ENCODE measurements around the gene AMT.

- TF ChIP-seq CTCF (conservative IDR thresholded peaks at IDR 0.05; ENCODE audit: low read length) (no peak), EZH2phosphoT487 (IDR thresholded peaks at IDR 0.05; ENCODE audit: borderline replicate concordance) (no peak)
These were observed 34.2 kb upstream of the AMT start for GRCh38 chr3:49456466-49456865.

Data from Loucy (cell line).